CD14-positive monocyte (primary cell): Measurements from ENCODE around the gene PYGM. TPM values are rescaled to one million over a fixed set of nuclear protein-coding genes. Genes with fewer than 3 reads are reported as not detected.

Experiments
- DNase-seq, 3 donors: peaks; one replicate each; pipeline ENCODE4 v3.0.0-alpha.2; 2011 to 2022
- H2AFZ ChIP-seq: 2 replicates; pipeline ENCODE4 v1.6.0; 2012; ENCODE audit warnings: mild to moderate bottlenecking, low read depth, low read length, inconsistent platforms; ENCODE audit not compliant: insufficient read depth, poor library complexity, severe bottlenecking
- H3K27ac ChIP-seq, 2 donors: 1 replicate in 1 of 2; 2 replicates in 1 of 2; pipeline ENCODE4 v1.5.1; 2012 to 2013; ENCODE audit warnings: low read length in 2 of 2, control low read depth in 1 of 2, inconsistent platforms in 1 of 2, low read depth in 1 of 2, mild to moderate bottlenecking in 1 of 2
- H3K27me3 ChIP-seq, 2 donors: one replicate each; pipeline versions ENCODE4 v1.6.0 to v1.6.1; 2011 to 2013; ENCODE audit warnings: low read length in 2 of 2; ENCODE audit not compliant: control insufficient read depth in 2 of 2, insufficient read depth in 2 of 2
- H3K36me3 ChIP-seq, 2 donors: replicated peaks in 1 of 2; 1 replicate in 1 of 2; 2 replicates in 1 of 2; pipeline versions ENCODE4 v1.5.1 to v1.6.1; 2012 to 2013; ENCODE audit warnings: low read length in 2 of 2, control low read depth in 1 of 2, inconsistent platforms in 1 of 2, mild to moderate bottlenecking in 1 of 2; ENCODE audit not compliant: insufficient read depth in 2 of 2, control insufficient read depth in 1 of 2
- H3K4me1 ChIP-seq, 2 donors: 1 replicate in 1 of 2; 2 replicates in 1 of 2; pipeline versions ENCODE4 v1.5.1 to v1.6.1; 2012 to 2013; ENCODE audit warnings: low read length in 2 of 2, control low read depth in 1 of 2, inconsistent platforms in 1 of 2, mild to moderate bottlenecking in 1 of 2, moderate library complexity in 1 of 2; ENCODE audit not compliant: insufficient read depth in 2 of 2, control insufficient read depth in 1 of 2
- H3K4me2 ChIP-seq: replicated peaks from 2 replicates; pipeline ENCODE3; 2012; ENCODE audit warnings: low read length, moderate library complexity, mild to moderate bottlenecking; ENCODE audit not compliant: poor library complexity, severe bottlenecking; ENCODE audit errors: extremely low read depth
- H3K4me3 ChIP-seq, 3 experiments: fragments of 200-600 bp in 1 of 3; sonication (generic) in 1 of 3; replicated peaks in 1 of 3; 1 replicate in 2 of 3; 2 replicates in 1 of 3; pipeline ENCODE4 v1.5.1; 2011 to 2013; ENCODE audit warnings: low read length in 3 of 3, mild to moderate bottlenecking in 3 of 3, control low read depth in 2 of 3, low read depth in 2 of 3, inconsistent platforms in 1 of 3, moderate library complexity in 1 of 3
- H3K79me2 ChIP-seq: 2 replicates; pipeline ENCODE4 v1.6.0; 2012; ENCODE audit warnings: mild to moderate bottlenecking, control low read depth, inconsistent platforms, low read length, moderate library complexity; ENCODE audit not compliant: insufficient read depth
- H3K9ac ChIP-seq: 2 replicates; pipeline ENCODE4 v1.6.0; 2017; ENCODE audit warnings: low read length, mild to moderate bottlenecking; ENCODE audit not compliant: insufficient read depth, poor library complexity, severe bottlenecking
- H3K9me3 ChIP-seq, 2 donors: replicated peaks in 1 of 2; 1 replicate in 1 of 2; 2 replicates in 1 of 2; pipeline versions ENCODE4 v1.5.1 to v1.6.1; 2012 to 2013; ENCODE audit warnings: low read length in 2 of 2, control low read depth in 1 of 2; ENCODE audit not compliant: control insufficient read depth in 1 of 2, insufficient read depth in 1 of 2
- H4K20me1 ChIP-seq: 2 replicates; pipeline ENCODE4 v1.6.0; 2012; ENCODE audit warnings: mild to moderate bottlenecking, low read length, control low read depth, moderate library complexity; ENCODE audit not compliant: insufficient read depth
- H3K27ac Mint-ChIP-seq, 7 donors: one replicate each; pipeline ENCODE4 v1.8.0; 2020; ENCODE audit warnings: mild to moderate bottlenecking in 7 of 7, mixed read lengths in 7 of 7, moderate library complexity in 6 of 7, inconsistent platforms in 2 of 7
- H3K27me3 Mint-ChIP-seq, 3 donors: one replicate each; pipeline ENCODE4 v1.8.0; 2021 to 2022; ENCODE audit warnings: low read depth in 3 of 3, mild to moderate bottlenecking in 3 of 3, mixed read lengths in 3 of 3, moderate library complexity in 3 of 3, inconsistent platforms in 1 of 3
- H3K36me3 Mint-ChIP-seq, 2 donors: one replicate each; pipeline ENCODE4 v1.8.0; 2020; ENCODE audit warnings: mixed read lengths in 2 of 2, inconsistent platforms in 1 of 2, mild to moderate bottlenecking in 1 of 2
- H3K4me1 Mint-ChIP-seq: one replicate; pipeline ENCODE4 v1.8.0; 2020; ENCODE audit warnings: mild to moderate bottlenecking, mixed read lengths
- H3K4me3 Mint-ChIP-seq, 2 donors: one replicate each; pipeline ENCODE4 v1.8.0; 2020; ENCODE audit warnings: mild to moderate bottlenecking in 2 of 2, mixed read lengths in 2 of 2, moderate library complexity in 1 of 2
- H3K9me3 Mint-ChIP-seq, 7 donors: one replicate each; pipeline ENCODE4 v1.8.0; 2020 to 2022; ENCODE audit warnings: mixed read lengths in 7 of 7, mild to moderate bottlenecking in 6 of 7, moderate library complexity in 6 of 7, inconsistent platforms in 2 of 7
- CTCF ChIP-seq: fragments of 200-600 bp; IDR thresholded peaks from one replicate; pipeline ENCODE4 v1.8.0; 2022; ENCODE audit warnings: antibody characterized with exemption, mild to moderate bottlenecking
- WGBS: methylation state at CpG from one replicate; pipeline ENCODE4 v1.1.5; 2013; ENCODE audit warnings: missing lambda C conversion rate; ENCODE audit not compliant: insufficient coverage; 5-methylcytosine and 5-hydroxymethylcytosine counted together
- intact Hi-C, 2 donors: fragments of 100-400 bp; cut with micrococcal nuclease; formaldehyde crosslinking; loops; one replicate each; pipeline versions ENCODE4 v1.15.0 to v1.15.1; 2023
- polyA plus RNA-seq, 3 donors: library from polyadenylated mRNA; depleted of rRNA in 1 of 3; unstranded in 2 of 3; stranded (reverse) in 1 of 3; fragments of 300-500 nt in 2 of 3; fragments of >200 nt in 1 of 3; fragmentation: Illumina TruSeq in 2 of 3; gene quantifications; 1 replicate in 2 of 3; 2 replicates in 1 of 3; pipeline ENCODE4 v1.2.3, GENCODE V29; 2012 to 2021

Gene PYGM
- polyA plus RNA-seq, 3 donors, result 0.05 to 1.8 TPM; not detected in 1

- H3K27ac Mint-ChIP-seq, result no peak overlapping the region
- peaks cover 85 to 96% of the 10 kb centered on the region in 2 donors for H3K36me3 Mint-ChIP-seq
These were observed 7.1 kb upstream of the PYGM start for GRCh38 chr11:64766881-64767280.

GRCh38 chr11:64765851-64766665 lies 6.3 kb upstream of the PYGM start:
- Histone ChIP-seq H3K9ac (no peak overlapping the region), H3K79me2 (peaks cover 55% of the 10 kb centered on the region), H4K20me1 (peaks cover 93% of the 10 kb centered on the region), H3K27ac (no peak overlapping the region), H3K4me3 (no peak overlapping the region), H3K4me2 (no peak overlapping the region), H2AFZ (no peak overlapping the region), H3K36me3 (peaks cover 86 to 91% of the 10 kb centered on the region in 2 donors), H3K9me3 (no peaks in the 10 kb centered on the region), H3K27me3 (no peaks in the 10 kb centered on the region), H3K4me1 (peaks cover 0 to 27% of the 10 kb centered on the region in 2 donors)
- DNase-seq, result no peak
- WGBS, result 94% methylated on average over 21 of the region's 42 CpGs
- Mint-ChIP-seq H3K36me3 (peaks cover 78 to 92% of the 10 kb centered on the region in 2 donors), H3K27me3 (peaks cover 0 to 5% (median 3%) of the 10 kb centered on the region in 3 donors), H3K4me1 (peaks cover 38% of the 10 kb centered on the region), H3K9me3 (no peaks in the 10 kb centered on the region), H3K27ac (peak overlapping the region in 1 of 7 donors; percentile 22), H3K4me3 (no peak overlapping the region)
- intact Hi-C loops, result no loop called here
- no peak for TF ChIP-seq CTCF

More at GRCh38 chr11:64766881-64767280, 7.1 kb upstream of the PYGM start:
- 100% methylated on average over 1 of the region's 11 CpGs for WGBS
- intact Hi-C loops, result no loop called here
- no peak overlapping the region for H3K4me2 ChIP-seq
- no peaks in the 10 kb centered on the region for H3K9me3 ChIP-seq
- H2AFZ ChIP-seq, result no peak overlapping the region
- peaks cover 94 to 98% of the 10 kb centered on the region in 2 donors for H3K36me3 ChIP-seq
- no peak overlapping the region for H3K4me3 ChIP-seq
- H4K20me1 ChIP-seq, result peaks cover 99% of the 10 kb centered on the region
- H3K27ac ChIP-seq, result peak overlapping the region in 1 of 2 donors; percentile 12
- no peak overlapping the region for H3K9ac ChIP-seq
- no peaks in the 10 kb centered on the region for H3K27me3 ChIP-seq
- H3K4me3 Mint-ChIP-seq, result no peak overlapping the region
- peaks cover 7 to 36% of the 10 kb centered on the region in 2 donors for H3K4me1 ChIP-seq
- no peak for TF ChIP-seq CTCF
- H3K79me2 ChIP-seq, result peaks cover 63% of the 10 kb centered on the region
- H3K9me3 Mint-ChIP-seq, result no peaks in the 10 kb centered on the region
- H3K27me3 Mint-ChIP-seq, result peaks cover 0 to 3% (median 3%) of the 10 kb centered on the region in 3 donors
- no peak for DNase-seq
- H3K4me1 Mint-ChIP-seq, result peaks cover 43% of the 10 kb centered on the region
